HEK293 (cell line): ENCODE measurements around the gene ZNF625.

Experiments used
- CTCF ChIA-PET: fragments of 350-600 bp; formaldehyde crosslinking; extraction: SDS; loops from one replicate; lab custom pipeline; 2021; ENCODE audit warnings: antibody characterized with exemption; lab: Yijun Ruan, JAX
- POLR2A ChIA-PET: fragments of 300-600 bp; formaldehyde crosslinking; extraction: SDS; loops from one replicate; lab custom pipeline; 2020; ENCODE audit warnings: antibody characterized with exemption, inconsistent platforms; lab: Yijun Ruan, JAX
- H3K27ac ChIP-seq: fragments of 200-500 bp; sonication (Bioruptor generic); 2 replicates; pipeline ENCODE4 v1.5.1; 2014; ENCODE audit warnings: low read depth, low read length, control low read depth, inconsistent platforms; ENCODE audit errors: extremely low read depth
- H3K36me3 ChIP-seq, 2 experiments: fragments of 200-500 bp in 1 of 2; sonication (Bioruptor generic) in 1 of 2; 1 replicate in 1 of 2; 2 replicates in 1 of 2; pipeline ENCODE4 v1.5.1; 2014 to 2017; ENCODE audit warnings: inconsistent platforms in 2 of 2, low read length in 2 of 2; ENCODE audit not compliant: control insufficient read depth in 2 of 2, insufficient read depth in 1 of 2
- H3K4me1 ChIP-seq: fragments of 200-500 bp; sonication (Bioruptor generic); 2 replicates; pipeline ENCODE4 v1.5.1; 2014; ENCODE audit warnings: mild to moderate bottlenecking, low read length, inconsistent platforms; ENCODE audit not compliant: control insufficient read depth, insufficient read depth
- H3K4me3 ChIP-seq: 2 replicates; pipeline ENCODE4 v1.5.1; 2011; ENCODE audit warnings: low read depth, mild to moderate bottlenecking, control low read depth, low read length, moderate library complexity
- H3K9me3 ChIP-seq: fragments of 200-500 bp; sonication (Bioruptor generic); 2 replicates; pipeline ENCODE4 v1.5.1; 2014; ENCODE audit warnings: low read depth, low read length, inconsistent platforms; ENCODE audit not compliant: control insufficient read depth, insufficient read depth
- AEBP2 ChIP-seq: fragments of 450-650 bp; formaldehyde crosslinking; IDR thresholded peaks from 2 replicates; pipeline ENCODE4 v1.5.1; 2016; ENCODE audit warnings: missing biosample characterization, missing genetic modification characterization, borderline replicate concordance
- BCL6B ChIP-seq: fragments of 450-650 bp; formaldehyde crosslinking; IDR thresholded peaks from 2 replicates; pipeline ENCODE4 v1.5.1; 2017; ENCODE audit warnings: missing biosample characterization, missing genetic modification characterization
- ELK4 ChIP-seq: IDR thresholded peaks from 2 replicates; pipeline ENCODE4 v1.6.1; 2011; ENCODE audit warnings: mild to moderate bottlenecking, low read depth, low read length, borderline replicate concordance
- KLF10 ChIP-seq: fragments of 450-650 bp; IDR thresholded peaks from 2 replicates; pipeline ENCODE4 v1.5.1; 2018; ENCODE audit warnings: missing biosample characterization, mild to moderate bottlenecking, missing genetic modification characterization
- REST ChIP-seq: fragments of 450-650 bp; formaldehyde crosslinking; IDR thresholded peaks from 2 replicates; pipeline ENCODE4 v1.5.1; 2016; ENCODE audit warnings: missing biosample characterization, missing genetic modification characterization
- SP3 ChIP-seq: fragments of 450-650 bp; formaldehyde crosslinking; IDR thresholded peaks from 2 replicates; pipeline ENCODE4 v1.5.1; 2016; ENCODE audit warnings: missing biosample characterization, missing genetic modification characterization
- TRIM28 ChIP-seq: IDR thresholded peaks from 2 replicates; pipeline ENCODE4 v1.6.1; 2011; ENCODE audit warnings: low read length, control low read depth, borderline replicate concordance
- ZBTB10 ChIP-seq: fragments of 450-650 bp; formaldehyde crosslinking; IDR thresholded peaks from 2 replicates; pipeline ENCODE4 v1.5.1; 2016; ENCODE audit warnings: missing biosample characterization, missing genetic modification characterization
- ZBTB20 ChIP-seq: fragments of 450-650 bp; formaldehyde crosslinking; IDR thresholded peaks from 2 replicates; pipeline ENCODE4 v1.5.1; 2016; ENCODE audit warnings: missing biosample characterization, missing genetic modification characterization
- ZNF10 ChIP-seq: fragments of 450-650 bp; formaldehyde crosslinking; IDR thresholded peaks from 2 replicates; pipeline ENCODE4 v1.5.1; 2017; ENCODE audit warnings: missing biosample characterization, missing genetic modification characterization
- ZNF148 ChIP-seq: fragments of 450-650 bp; formaldehyde crosslinking; IDR thresholded peaks from 2 replicates; pipeline ENCODE4 v1.5.0; 2017; ENCODE audit warnings: missing biosample characterization, missing genetic modification characterization, borderline replicate concordance
- ZNF473 ChIP-seq: fragments of 450-650 bp; formaldehyde crosslinking; IDR thresholded peaks from 2 replicates; pipeline ENCODE4 v1.5.1; 2017; ENCODE audit warnings: missing biosample characterization, missing genetic modification characterization
- ZNF561 ChIP-seq: fragments of 450-650 bp; IDR thresholded peaks from 2 replicates; pipeline ENCODE4 v1.5.1; 2018; ENCODE audit warnings: missing biosample characterization, missing genetic modification characterization, borderline replicate concordance
- ZNF623 ChIP-seq: fragments of 450-650 bp; formaldehyde crosslinking; IDR thresholded peaks from 2 replicates; pipeline ENCODE4 v1.5.1; 2016; ENCODE audit warnings: missing biosample characterization, missing genetic modification characterization
- ZNF626 ChIP-seq: fragments of 450-650 bp; sonication (Bioruptor Pico); formaldehyde crosslinking; IDR thresholded peaks from 2 replicates; pipeline ENCODE4 v1.5.1; 2018; ENCODE audit warnings: missing biosample characterization, missing genetic modification characterization, inconsistent platforms
- ZSCAN5A ChIP-seq: fragments of 450-650 bp; formaldehyde crosslinking; IDR thresholded peaks from 2 replicates; pipeline ENCODE4 v1.5.1; 2016; ENCODE audit warnings: missing biosample characterization, missing genetic modification characterization

ZNF625 gene

GRCh38 chr19:12112701-12113100, 43.8 kb downstream of the ZNF625 start:
- no peak overlapping the region for H3K27ac ChIP-seq
- no peaks in the 10 kb centered on the region for H3K9me3 ChIP-seq
- no peak overlapping the region for H3K4me3 ChIP-seq
- POLR2A ChIA-PET, result no interaction called here
- H3K36me3 ChIP-seq, result no peaks in the 10 kb centered on the region
- no peaks in the 10 kb centered on the region for H3K4me1 ChIP-seq
- TF ChIP-seq SP3 (tag by site-specific recombination), result no peak
- no peak for TF ChIP-seq ZNF148
- TF ChIP-seq ZBTB20 (tag by site-specific recombination), result no peak
- no peak for TF ChIP-seq TRIM28
- TF ChIP-seq BCL6B (tag by site-specific recombination), result no peak
- no peak for TF ChIP-seq ELK4
- no peak for TF ChIP-seq ZNF623 (tag by site-specific recombination)
- TF ChIP-seq ZBTB10 (tag by site-specific recombination), result no peak
- no peak for TF ChIP-seq ZSCAN5A (tag by site-specific recombination)
- no peak for TF ChIP-seq KLF10 (tag by site-specific recombination)
- TF ChIP-seq, all 188 proteins: peak for 0
- CTCF ChIA-PET, result interaction anchor here (0.6 kb wide), 1 partner anchor 149 kb away, joined by 3 read pairs; no protein-coding TSS in a partner anchor

GRCh38 chr19:12111943-12112637, 44.4 kb downstream of the ZNF625 start:
- Histone ChIP-seq H3K36me3 (no peaks in the 10 kb centered on the region), H3K4me3 (no peak overlapping the region), H3K4me1 (no peaks in the 10 kb centered on the region), H3K27ac (no peak overlapping the region), H3K9me3 (no peaks in the 10 kb centered on the region)
- ChIA-PET POLR2A (no interaction called here), CTCF (no interaction called here)
- no peak for TF ChIP-seq ZNF561 (tag by site-specific recombination)
- TF ChIP-seq ZNF473, result no peak
- TF ChIP-seq ZNF10 (tag by site-specific recombination), result no peak
- no peak for TF ChIP-seq ZNF626 (tag by site-specific recombination)
- no peak for TF ChIP-seq REST (tag by site-specific recombination)
- no peak for TF ChIP-seq AEBP2
